K562 (cell line): ENCODE data around the gene CDKN2AIPNL. TPM values are rescaled to one million over a fixed set of nuclear protein-coding genes. Genes with fewer than 3 reads are reported as not detected.
A peak's percentile ranks its signal among the peaks of the same experiment; 100 is the strongest.

Experiments
- ATAC-seq: fragments of 200-7000 bp; cut with Tn5 transposase; 3 replicates; pipeline ENCODE4 v1.9.1; 2020; ENCODE audit warnings: moderate library complexity
- BruUV-seq: library from RNA; stranded (reverse); fragments of 400-500 nt; replicated peaks from 2 replicates; lab custom pipeline; 2021; lab: Mats Ljungman, UMichigan
- CTCF ChIA-PET: fragments of 300-600 bp; formaldehyde crosslinking; extraction: SDS; loops from one replicate; lab custom pipeline; 2021; ENCODE audit warnings: low intra/inter-chr PET ratio; lab: Yijun Ruan, JAX
- POLR2A ChIA-PET: fragments of 300-600, 350-650 bp; sonication (Branson Sonifier 250); formaldehyde crosslinking; extraction: SDS; loops from one replicate; lab custom pipeline; 2021; ENCODE audit warnings: antibody characterized with exemption, inconsistent platforms; lab: Yijun Ruan, JAX
- DNase-seq, 4 experiments: peaks; one replicate each; pipeline versions ENCODE4 v3.0.0 to v3.0.0-alpha.2; 2011 to 2018; ENCODE audit warnings: low spot score in 3 of 4, mixed read lengths in 3 of 4; ENCODE audit errors: extremely low read depth in 1 of 4
- FAIRE-seq: peaks from 2 replicates; lab custom pipeline; 2011; peaks lifted over from hg19 to GRCh38; lab: Jason Lieb, UNC
- H2AFZ ChIP-seq: 2 replicates; pipeline ENCODE4 v1.6.0; 2011; ENCODE audit warnings: low read depth, low read length, control low read depth, inconsistent platforms
- H3K27ac ChIP-seq: fragments of 200-600 bp; 3 replicates; pipeline ENCODE4 v1.8.0; 2011; ENCODE audit warnings: low read depth, mild to moderate bottlenecking, control low read depth, inconsistent platforms, low read length, moderate library complexity, mixed read lengths; ENCODE audit errors: extremely low read depth
- H3K27me3 ChIP-seq, 2 experiments: fragments of 300-600 bp in 1 of 2; 2 replicates in 1 of 2; 3 replicates in 1 of 2; pipeline versions ENCODE4 v1.6.0 to v1.8.0; 2011; ENCODE audit warnings: inconsistent platforms in 2 of 2, low read length in 2 of 2, mild to moderate bottlenecking in 1 of 2, mixed read lengths in 1 of 2, moderate library complexity in 1 of 2; ENCODE audit not compliant: control insufficient read depth in 2 of 2, insufficient read depth in 2 of 2
- H3K36me3 ChIP-seq: fragments of 300-600 bp; 3 replicates; pipeline ENCODE4 v1.8.0; 2011; ENCODE audit warnings: mild to moderate bottlenecking, low read length, inconsistent platforms; ENCODE audit not compliant: control insufficient read depth, insufficient read depth
- H3K4me1 ChIP-seq, 2 experiments: fragments of 200-600 bp in 1 of 2; replicated peaks in 1 of 2; 2 replicates in 1 of 2; 3 replicates in 1 of 2; pipeline versions ENCODE4 v1.5.1 to v1.8.0; 2011; ENCODE audit warnings: inconsistent platforms in 2 of 2, low read length in 2 of 2, mild to moderate bottlenecking in 1 of 2, mixed read lengths in 1 of 2, moderate library complexity in 1 of 2; ENCODE audit not compliant: control insufficient read depth in 2 of 2, insufficient read depth in 2 of 2
- H3K4me2 ChIP-seq: 2 replicates; pipeline ENCODE4 v1.6.1; 2011; ENCODE audit warnings: low read length, control low read depth, inconsistent platforms, mixed read lengths; ENCODE audit not compliant: insufficient read depth
- H3K4me3 ChIP-seq: fragments of 200-600 bp; sonication (generic), shearing (Covaris generic); 2 replicates; pipeline ENCODE4 v1.5.1; 2016; ENCODE audit warnings: control low read depth, inconsistent platforms
- H3K79me2 ChIP-seq: fragments of 200-600 bp; 3 replicates; pipeline ENCODE4 v1.8.0; 2011; ENCODE audit warnings: low read length, inconsistent platforms; ENCODE audit not compliant: control insufficient read depth, insufficient read depth
- H3K9ac ChIP-seq, 2 experiments: 2 replicates each; pipeline versions ENCODE4 v1.6.0 to v1.6.1; 2011; ENCODE audit warnings: low read depth in 2 of 2, low read length in 2 of 2, control low read depth in 1 of 2, inconsistent platforms in 1 of 2, mild to moderate bottlenecking in 1 of 2, mixed read lengths in 1 of 2; ENCODE audit not compliant: insufficient read depth in 1 of 2
- H3K9me1 ChIP-seq: one replicate; pipeline ENCODE4 v1.6.0; 2011; ENCODE audit warnings: inconsistent platforms, mild to moderate bottlenecking, low read length, moderate library complexity; ENCODE audit not compliant: control insufficient read depth, insufficient read depth
- H3K9me3 ChIP-seq: replicated peaks from 2 replicates; pipeline ENCODE4 v1.5.1; 2011; ENCODE audit warnings: low read depth, low read length, inconsistent platforms; ENCODE audit not compliant: control insufficient read depth, insufficient read depth
- H4K20me1 ChIP-seq: replicated peaks from 2 replicates; pipeline ENCODE4 v1.6.1; 2011; ENCODE audit warnings: low read length, inconsistent platforms, mixed read lengths; ENCODE audit not compliant: control insufficient read depth, insufficient read depth
- FOS ChIP-seq: IDR thresholded peaks from 3 replicates; pipeline ENCODE4 v1.6.1; 2011; ENCODE audit not compliant: insufficient read length; ENCODE audit errors: extremely low read depth
- SREBF2 ChIP-seq: sonication (generic); formaldehyde crosslinking; IDR thresholded peaks from 2 replicates; pipeline ENCODE4 v1.4.0; 2020; ENCODE audit warnings: mild to moderate bottlenecking, missing genetic modification reagents
- WGBS: fragments of 100-300 bp; shearing (Covaris generic); methylation state at CpG from one replicate; pipeline ENCODE4 v1.1.6; 2016; ENCODE audit warnings: low coverage, mixed read lengths; ENCODE audit not compliant: insufficient coverage; ENCODE audit errors: missing lambda C conversion rate; 5-methylcytosine and 5-hydroxymethylcytosine counted together
- in situ Hi-C: fragments of 300-500 bp; cut with MboI; formaldehyde crosslinking; loops from 4 replicates; pipeline ENCODE4 v1.15.0; 2018; ENCODE audit warnings: inconsistent platforms, mixed read lengths
- intact Hi-C: fragments of 100-400 bp; cut with micrococcal nuclease; formaldehyde crosslinking; loops from 2 replicates; pipeline ENCODE4 v1.14.2; 2022
- polyA plus RNA-seq, 8 experiments: library from polyadenylated mRNA; depleted of rRNA in 4 of 8; stranded (reverse) in 5 of 8; unstranded in 3 of 8; fragments of >200 nt; fragmentation: Nextera tagmentation in 2 of 8; fragmentation: Illumina TruSeq in 1 of 8; extraction: Ambion mirVana in 2 of 8; extraction: Trizol in 1 of 8; gene quantifications; 2 replicates each; pipeline versions ENCODE4 v1.2.1 to v1.2.3, GENCODE V29; 2011 to 2014; ENCODE audit warnings: inconsistent platforms in 1 of 8, missing spikeins in 1 of 8
- total RNA-seq, 7 experiments: library from RNA; depleted of rRNA in 6 of 7; stranded (reverse); fragments of >200 nt in 6 of 7; fragmentation: Illumina TruSeq in 2 of 7; extraction: Trizol in 2 of 7; gene quantifications; 2 replicates each; pipeline versions ENCODE4 v1.2.1 to v1.2.3, GENCODE V29; 2011 to 2021; ENCODE audit warnings: low replicate concordance in 1 of 7
- TF ChIP-seq, protein P1 (sequence below): sonication (generic); formaldehyde crosslinking; IDR thresholded peaks from 2 replicates; pipeline ENCODE4 v1.8.0; 2022; ENCODE audit warnings: missing genetic modification reagents, mild to moderate bottlenecking, moderate library complexity, borderline replicate concordance

The CDKN2AIPNL gene
- total and polyA plus RNA-seq, 9 of the 15 experiments (the other 6 are each of a cell fraction or from before 2014, with no cell fraction given), result 19.9 to 46.9 (median 42.2) TPM

- DNase-seq, result peak in 1 of 4 experiments; percentile 5
- Histone ChIP-seq H3K27ac (no peak overlapping the region), H3K9ac (peak overlapping the region in 1 of 2 experiments; percentile 62; a peak in 1 of 4 replicates), H3K9me1 (no peaks in the 10 kb centered on the region), H3K79me2 (no peaks in the 10 kb centered on the region), H3K36me3 (no peaks in the 10 kb centered on the region), H2AFZ (no peak overlapping the region), H3K4me2 (no peak overlapping the region), H3K27me3 (no peaks in the 10 kb centered on the region), H3K9me3 (no peaks in the 10 kb centered on the region), H3K4me3 (no peak overlapping the region), H3K4me1 (peaks cover 0 to 13% of the 10 kb centered on the region in 2 experiments; a peak in 2 of 5 replicates), H4K20me1 (no peaks in the 10 kb centered on the region)
- TF ChIP-seq, protein P1, sequence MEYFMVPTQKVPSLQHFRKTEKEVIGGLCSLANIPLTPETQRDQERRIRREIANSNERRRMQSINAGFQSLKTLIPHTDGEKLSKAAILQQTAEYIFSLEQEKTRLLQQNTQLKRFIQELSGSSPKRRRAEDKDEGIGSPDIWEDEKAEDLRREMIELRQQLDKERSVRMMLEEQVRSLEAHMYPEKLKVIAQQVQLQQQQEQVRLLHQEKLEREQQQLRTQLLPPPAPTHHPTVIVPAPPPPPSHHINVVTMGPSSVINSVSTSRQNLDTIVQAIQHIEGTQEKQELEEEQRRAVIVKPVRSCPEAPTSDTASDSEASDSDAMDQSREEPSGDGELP (CRISPR knock-in tag), result 0 out of 2 replicates have a peak, but pooled peaks have one; percentile 8
- TF ChIP-seq SREBF2 (CRISPR knock-in tag), result no peak
- no peak for TF ChIP-seq FOS
- ChIA-PET CTCF (no interaction called here), POLR2A (interaction anchor here (0.6 to 0.8 kb wide), 2 partner anchors 10 to 13 kb away, joined by 3 read pairs; no protein-coding TSS in a partner anchor)
- in situ Hi-C loops (no loop called here), intact Hi-C loops (no loop called here)
- BruUV-seq, result no TSS peak
- no peak for FAIRE-seq
- peak; percentile 44 for ATAC-seq
- 50% methylated on average over 10 of the region's 10 CpGs for WGBS
Observed at GRCh38 chr5:134458234-134459009, 46.7 kb upstream of the CDKN2AIPNL start.
